Activated CD4-positive, alpha-beta T cell treated with anti-CD3 and anti-CD28 coated beads for 1 hour (primary cell): ENCODE data around the gene SEMA3D.
"Not testable (repeated sequence)": the region's sequence is repeated elsewhere in the genome, so short reads cannot be mapped to it uniquely, and the experiment has no call there.

ENCODE experiments used
- DNase-seq: peaks from one replicate; pipeline ENCODE4 v3.0.0-alpha.2; 2020

SEMA3D gene

DNA sequence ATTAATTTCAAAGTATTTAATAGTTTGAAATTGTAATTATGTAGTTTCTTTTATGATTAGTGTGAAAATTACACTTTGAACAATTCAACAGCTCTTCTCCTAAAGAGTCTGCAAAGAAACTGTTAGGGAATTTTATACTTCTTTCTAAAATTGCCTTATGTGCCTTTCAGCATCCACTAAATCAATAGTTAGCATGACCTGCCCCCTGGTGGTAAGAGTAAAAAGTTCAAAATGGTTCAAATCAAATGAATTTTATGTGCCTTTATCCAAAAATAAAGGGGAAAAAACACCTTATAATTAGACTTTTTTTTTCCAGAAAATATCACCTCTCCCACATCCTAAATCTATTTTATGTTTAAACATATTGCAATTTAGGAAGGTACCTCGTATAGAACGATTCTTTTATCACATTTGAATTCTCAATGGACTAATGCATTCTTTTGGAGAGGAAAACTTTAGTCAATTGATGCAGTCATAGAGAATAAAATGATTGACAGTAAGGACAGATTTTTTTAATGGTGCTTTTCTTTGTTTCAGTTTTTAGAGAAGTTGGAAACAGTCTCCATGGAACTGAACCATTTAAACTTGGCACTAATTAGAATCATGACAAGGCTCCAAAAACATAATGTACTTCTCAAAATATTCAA is 163.7 kb downstream of the SEMA3D start:
- DNase-seq = no peak

DNA sequence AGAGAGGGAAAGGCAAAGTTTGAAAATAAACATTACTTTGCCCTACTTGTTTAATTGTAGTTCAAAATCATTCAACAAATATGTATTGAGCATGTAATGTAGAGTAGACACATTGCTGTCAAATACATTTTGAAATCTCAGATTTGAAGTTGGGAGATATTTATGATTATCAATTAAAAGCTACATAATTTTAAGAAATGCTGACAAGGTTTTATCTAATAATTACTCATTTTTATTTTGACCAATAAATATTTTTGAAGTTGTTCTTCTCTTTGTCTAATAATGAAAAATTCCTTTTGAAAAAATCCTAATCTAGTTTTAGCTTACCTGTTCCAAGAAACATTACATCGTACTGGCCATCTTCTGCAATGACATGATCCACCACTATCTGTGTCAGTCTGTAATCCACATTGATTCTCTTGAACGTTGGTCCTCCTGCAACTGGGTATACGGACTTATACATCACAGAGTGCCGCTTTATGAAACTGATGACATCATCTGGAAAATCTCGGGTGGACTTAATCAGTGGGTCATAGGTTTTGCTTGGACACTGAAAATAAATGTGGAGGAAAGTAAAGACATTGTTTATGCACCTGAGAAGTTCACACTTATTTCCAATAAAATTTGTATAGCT is 164.7 kb downstream of the SEMA3D start:
- DNase-seq = no peak

DNA sequence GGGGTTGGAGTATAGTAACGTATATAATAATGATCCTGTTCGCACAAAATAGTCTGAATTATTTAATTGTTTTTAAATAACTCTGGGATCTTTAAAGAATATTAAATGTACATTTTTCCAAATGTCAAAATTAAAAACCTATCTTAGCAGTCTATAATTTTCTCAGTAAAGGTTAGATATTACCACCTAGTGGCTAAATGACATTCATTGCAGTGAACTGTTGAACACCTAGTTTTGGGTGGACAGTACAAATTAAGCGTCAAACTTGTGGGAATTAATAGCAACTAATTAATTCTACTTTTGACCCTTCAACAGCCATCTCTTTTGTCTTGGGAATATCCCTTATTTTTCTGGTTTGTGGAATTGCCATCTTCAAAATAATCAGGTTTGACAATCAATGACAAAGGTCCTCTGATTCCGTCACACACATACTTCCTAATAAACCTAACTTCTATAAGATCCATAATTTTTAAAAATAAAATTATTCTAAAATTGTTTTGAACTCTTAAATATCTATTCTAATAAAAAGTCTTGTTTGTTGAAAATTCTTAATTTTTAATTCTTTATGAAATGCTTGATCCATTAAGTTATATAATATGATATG is 165.7 kb downstream of the SEMA3D start:
- no peak for DNase-seq

DNA sequence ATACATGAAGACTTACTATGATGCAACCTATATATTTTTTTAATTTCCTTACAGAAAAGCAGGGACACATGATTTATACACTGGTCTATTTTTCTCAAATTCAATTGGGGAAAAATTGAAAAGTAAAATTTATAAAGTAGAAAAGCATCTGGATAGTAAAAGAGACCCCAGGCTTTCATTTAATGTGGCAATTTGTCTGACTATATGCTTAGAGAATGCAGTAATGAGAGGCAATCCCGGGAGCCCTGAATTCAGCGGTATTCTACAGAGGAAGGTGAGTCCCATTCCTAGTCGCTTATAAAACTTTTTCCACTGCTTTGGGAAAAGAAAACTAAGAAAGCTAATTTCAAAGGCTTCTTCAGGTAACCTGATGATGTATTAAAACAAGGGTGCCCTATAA is 167.1 kb downstream of the SEMA3D start:
- DNase-seq = no peak

DNA sequence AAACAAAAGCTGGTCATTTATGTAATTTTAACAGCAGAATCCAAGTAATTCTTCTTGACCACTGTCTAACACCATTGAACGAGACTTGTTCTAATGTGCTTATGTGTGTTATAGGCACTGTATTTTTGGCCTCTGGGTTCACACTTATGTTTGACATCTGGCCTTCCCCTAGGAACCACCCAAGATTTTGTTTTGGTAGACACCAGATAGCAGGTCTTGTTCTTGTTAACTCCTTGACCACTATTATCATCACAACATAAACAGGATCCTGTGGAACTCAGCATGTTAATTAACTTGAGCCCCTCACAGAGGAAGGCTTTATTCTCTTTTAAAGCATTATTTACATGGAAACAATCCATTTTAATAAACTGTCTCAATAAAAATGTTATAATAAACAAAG is 167.7 kb downstream of the SEMA3D start:
- DNase-seq = no peak

DNA sequence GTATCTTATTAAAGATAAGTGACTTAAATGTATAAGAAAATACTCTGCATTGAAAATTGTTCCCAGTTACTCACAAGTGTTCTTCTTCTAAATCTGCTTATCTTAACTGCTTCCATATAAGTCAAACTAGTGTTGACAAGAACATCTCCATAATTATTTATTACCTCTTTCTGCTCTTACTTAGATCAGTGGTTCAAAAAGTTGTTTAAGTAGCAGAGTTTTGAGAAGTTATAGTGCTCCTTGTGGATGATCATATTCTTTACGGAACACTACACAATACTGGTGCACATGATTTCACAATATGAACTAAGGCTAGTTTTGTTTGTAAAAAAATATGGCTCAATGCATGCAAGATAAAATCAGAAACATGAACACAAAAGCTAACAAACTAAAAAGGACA is 168.4 kb downstream of the SEMA3D start:
- no peak for DNase-seq

DNA sequence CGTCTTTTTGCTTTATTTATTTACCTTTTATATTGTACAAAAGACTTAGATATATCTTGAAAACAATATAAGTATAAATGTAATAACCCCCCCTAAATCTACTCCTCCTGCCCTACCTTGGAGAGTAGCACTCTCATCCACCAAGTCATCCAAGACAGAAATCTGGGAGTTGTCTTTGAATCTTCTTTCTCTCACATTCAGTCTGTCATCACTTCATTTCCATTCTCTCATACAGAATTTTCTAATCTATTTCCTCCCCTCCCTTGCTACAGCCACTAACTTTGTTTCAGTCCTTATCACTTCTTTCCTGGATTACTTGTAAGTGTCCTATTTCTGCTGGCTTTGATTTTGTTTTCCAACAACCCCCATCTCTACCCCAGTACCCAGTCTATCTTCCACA is 170.6 kb downstream of the SEMA3D start:
- DNase-seq = no peak

DNA sequence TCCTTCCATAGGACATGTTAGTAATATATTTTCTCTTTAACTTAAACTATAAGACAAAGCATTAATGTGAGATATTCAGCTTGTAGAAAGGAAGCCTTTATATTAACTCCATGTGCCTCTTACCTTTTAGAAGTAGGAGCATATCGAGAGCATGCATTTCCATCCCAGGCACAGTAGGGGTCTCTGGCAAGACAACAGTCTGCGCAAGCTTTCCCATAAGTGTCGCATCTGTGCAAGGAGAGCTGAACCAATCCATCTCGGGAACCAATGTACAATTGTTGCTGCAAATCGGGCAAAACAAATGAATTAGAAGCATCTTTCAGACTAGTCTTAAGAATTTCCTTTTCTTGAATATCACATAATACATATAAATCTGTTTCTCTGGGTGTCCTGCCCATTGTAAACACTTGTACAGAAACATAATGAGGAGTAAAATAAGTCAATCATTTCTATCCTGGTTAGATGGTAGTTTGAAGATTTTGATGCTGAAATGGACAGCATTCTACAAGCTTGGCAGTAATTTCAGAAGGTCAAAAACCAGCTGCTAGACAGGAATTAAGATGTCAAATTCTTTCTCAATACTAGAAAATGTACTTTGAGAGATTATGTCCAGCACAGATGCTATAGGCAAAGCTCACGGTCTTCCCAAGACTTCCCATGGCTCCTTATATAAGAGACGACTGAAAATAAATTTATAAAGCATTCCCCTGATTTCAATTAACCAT is 171.8 kb downstream of the SEMA3D start:
- no peak for DNase-seq

DNA sequence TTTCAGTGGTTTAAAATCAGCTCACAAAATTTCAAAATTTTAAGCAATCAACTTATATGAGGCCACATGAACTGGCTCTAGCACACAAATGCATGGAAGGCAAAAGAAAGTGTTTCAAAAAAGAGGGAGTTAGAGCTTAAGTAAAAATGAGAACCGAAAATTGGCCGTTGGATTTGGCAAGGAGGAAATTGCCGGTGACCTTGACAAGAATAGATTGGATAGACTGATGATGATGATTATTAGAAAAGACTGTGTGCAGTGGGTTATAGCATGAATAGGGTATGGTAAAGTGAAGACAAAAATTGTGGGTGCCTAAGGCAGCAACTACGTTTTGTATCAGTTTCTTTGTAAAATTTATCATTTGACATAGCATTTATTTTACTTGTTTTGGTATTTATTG is 175.7 kb downstream of the SEMA3D start:
- no peak for DNase-seq

DNA sequence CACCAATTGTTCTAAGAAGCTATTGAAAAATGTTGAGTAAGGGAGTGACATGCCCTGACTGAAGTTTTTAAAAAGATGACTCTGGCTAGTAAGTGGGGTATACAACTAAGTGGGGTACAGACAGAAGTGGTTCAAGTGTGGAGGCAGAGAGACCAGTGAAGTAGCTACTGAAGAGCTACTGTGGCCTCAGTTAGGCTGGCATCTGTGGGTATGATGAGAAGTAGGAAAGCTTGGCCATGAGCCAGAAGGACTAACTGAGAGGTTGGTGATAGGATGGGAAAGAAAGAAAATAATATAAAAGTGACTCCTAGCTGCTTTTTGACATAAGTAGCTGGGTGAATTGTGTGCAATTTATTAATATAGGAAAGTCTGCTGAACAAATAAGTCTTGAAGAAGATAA is 176.6 kb downstream of the SEMA3D start:
- DNase-seq = no peak

DNA sequence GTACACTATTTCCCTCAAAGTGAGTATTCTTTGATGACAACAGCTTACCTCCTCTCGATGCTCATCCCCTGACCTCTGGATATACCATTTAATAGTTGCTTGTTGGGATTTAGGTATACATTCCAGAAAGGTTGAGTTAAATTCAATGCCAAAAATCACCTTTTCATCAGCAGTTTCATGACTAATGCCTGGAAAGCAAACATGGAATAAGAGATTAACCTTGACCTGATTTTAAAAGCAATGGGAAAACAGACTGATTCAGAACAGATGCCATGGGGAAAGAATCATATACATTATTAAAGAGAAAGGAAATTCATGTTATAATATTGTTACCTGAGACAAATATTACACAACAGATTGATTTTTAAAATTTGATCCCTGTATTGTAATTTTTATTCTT is 180.1 kb downstream of the SEMA3D start:
- DNase-seq = no peak

DNA sequence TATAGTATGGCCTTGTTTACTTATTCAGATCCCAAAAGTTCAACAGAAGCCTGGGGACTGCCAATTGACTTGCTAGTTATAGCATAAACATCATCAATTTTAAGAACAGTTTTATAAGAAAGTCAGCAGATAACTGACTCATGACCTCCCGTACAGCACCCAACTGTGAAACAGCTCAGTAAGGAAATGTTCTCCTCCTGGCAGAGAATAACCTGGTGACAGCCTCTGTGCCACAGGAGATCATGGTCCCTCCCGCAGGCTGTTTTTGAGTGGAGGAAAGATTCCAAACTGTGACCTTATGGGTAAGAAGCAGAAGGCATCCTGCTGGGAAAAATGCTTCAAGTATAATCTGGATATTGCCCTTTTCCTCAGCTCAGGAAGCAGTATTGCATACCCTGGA is 182.5 kb downstream of the SEMA3D start:
- DNase-seq = no peak

DNA sequence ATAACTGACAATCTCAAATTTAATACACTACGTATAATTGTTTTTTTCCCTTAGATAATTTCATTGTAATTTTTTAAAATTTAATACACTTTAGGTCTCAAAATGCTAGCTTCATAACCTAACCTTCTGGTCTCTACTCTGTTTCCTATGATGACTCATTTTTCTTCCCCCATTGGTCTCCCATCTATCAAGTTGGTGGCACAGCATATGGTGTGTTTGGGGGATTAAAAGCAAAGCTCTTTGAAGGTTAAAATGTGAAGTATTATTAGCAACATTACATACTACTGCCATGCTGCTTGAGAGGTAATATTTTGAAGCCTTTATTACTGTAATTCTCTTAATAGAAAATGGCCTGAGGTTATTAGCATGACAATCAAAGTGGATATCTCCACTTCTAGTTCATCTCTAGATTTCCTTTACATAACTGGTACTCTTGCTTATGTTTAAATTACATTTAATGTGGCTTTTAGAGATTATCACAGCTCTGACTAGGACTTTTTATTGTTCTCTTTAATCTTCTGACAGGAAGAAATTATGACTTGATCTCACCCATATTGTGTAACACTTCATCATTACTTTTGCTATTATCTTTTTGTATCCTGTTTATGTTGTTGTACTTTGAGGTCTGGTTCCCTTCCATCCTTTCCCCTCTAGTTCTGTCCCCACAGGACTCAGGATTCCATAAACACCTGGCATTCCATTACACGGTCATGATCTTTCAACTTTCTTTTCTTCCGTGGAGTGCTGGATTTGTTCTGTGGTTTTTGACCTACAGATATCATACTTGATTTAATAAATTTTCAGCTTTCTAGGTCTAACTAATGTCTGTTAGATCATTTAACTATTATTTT is 185.1 kb downstream of the SEMA3D start:
- DNase-seq = no peak

DNA sequence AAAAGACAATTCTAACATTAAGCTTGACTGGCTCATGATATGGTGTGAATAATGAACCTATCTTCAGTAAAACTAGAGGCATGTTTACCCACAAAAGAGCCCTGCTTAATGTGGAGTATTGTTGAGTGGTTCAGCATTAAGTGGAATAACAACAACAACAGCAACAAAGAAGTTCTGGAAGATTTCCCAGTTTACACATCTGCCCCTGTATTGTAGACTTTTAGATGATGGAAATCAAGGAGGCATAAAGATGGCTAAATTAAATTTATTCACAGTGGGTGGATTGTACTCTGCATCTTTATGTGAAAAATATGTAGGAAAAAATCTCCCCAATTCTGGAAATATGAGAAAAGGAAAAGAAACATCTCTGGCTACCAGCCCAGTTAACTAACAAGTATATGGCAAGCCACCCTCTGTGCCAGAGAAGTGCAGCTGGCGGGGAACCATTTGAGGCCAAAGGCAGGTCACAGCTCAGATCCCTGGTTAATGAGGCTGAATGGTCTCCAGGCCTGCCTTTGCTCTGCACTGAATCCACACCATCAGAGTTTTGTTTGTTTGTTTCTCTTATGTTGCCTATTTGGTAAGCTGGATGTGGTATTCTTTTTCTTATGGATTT is 186.0 kb downstream of the SEMA3D start:
- DNase-seq = no peak

DNA sequence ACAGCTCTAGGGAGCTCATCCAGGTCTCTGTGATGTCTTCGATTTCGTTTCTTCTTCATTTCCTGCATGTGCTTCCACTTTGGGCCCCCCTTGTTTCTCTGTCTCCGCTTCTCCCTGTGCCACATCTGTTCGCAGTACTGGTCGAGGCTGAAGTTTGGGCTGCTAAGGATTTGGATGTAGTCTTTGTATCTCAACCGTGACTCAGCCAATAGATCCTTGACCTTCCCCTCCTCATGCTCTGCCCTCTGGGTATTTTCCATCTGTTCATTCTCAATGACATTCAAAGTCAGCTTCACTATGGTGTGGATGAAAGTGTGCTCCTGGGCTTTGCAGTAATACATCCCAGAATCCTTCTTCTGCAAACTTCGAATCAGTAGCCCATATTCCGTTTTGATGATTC is 187.4 kb downstream of the SEMA3D start:
- no peak for DNase-seq

DNA sequence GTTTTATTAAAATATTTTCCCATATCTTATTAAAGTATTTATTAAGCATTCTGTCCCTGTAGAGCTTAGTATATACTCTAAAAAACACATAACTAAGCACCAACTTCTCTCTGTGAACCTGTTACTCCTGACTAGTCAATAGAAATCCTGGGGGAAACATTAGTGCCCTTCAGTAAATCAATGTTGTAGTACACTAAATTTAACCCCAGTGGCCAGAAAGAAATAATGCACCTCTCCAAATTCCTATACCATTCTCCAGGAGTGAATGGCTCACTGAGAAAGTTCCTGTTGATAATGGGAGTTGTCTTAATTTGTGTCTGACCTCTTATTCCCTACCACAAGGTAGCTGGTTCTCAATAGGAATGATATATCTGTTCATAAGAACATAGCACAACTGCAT is 188.2 kb downstream of the SEMA3D start:
- DNase-seq = no peak

DNA sequence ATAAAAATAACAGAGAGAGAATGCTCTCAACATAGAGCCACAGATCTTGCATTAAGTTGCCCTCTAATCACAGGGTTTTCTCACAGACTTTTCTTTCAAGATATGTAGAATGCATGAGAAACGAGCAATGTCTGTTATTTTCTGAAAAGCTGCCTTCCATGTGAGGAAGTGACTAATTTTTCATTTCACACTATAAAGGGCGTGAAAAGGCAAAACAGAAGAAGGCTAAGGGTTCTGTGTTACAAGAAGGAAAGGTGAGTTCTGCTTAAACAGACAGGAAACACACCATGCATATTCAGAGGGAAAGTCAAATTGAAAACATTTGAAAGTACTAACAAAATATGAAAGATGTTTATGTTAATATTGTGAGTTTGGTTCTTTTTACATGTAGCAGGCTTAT is 189.2 kb downstream of the SEMA3D start:
- DNase-seq = no peak

DNA sequence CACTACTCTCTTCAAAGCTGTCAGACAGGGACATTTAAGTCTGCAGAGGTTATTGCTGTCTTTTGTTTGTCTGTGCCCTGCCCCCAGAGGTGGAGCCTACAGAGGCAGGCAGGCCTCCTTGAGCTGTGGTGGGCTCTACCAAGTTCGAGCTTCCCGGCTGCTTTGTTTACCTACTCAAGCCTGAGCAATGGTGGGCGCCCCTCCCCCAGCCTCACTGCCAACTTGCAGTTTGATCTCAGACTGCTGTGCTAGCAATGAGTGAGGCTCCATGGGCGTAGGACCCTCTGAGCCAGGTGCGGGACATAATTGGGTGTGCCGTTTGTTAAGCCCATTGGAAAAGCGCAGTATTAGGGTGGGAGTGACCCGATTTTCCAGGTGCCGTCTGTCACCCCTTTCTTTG is 193.9 kb downstream of the SEMA3D start:
- not testable (repeated sequence) for DNase-seq

DNA sequence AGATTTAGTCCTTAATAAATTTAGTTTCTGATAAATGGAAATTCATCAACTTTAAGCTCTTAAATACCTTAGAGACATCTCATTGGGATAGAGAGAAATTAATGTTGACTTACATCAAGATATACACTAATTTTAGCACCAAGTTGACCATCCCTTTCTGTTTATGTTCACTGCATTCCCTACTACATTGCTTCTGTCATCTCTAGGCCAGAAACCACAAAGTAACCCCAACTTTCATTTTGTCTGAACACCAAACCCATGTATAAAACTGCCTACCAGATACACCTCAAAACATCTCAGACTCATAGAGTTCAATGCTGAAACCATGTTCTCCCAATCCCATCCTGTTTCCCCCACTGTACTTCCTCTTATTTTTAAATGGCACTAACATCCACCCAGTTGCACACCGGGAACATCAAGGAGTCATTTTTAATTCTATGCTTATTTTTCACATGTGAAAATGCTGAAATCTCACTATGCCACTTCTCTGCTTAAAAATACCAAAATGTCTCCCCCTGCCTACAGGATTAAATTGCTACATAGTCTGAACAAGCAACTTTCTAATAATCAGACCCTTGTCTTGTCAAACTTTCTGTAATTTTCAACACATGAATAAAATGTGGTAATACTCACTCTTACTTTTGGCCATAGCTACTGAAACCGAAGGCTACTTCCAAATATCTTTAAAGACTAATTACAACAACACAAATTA is 201.6 kb downstream of the SEMA3D start:
- no peak for DNase-seq

DNA sequence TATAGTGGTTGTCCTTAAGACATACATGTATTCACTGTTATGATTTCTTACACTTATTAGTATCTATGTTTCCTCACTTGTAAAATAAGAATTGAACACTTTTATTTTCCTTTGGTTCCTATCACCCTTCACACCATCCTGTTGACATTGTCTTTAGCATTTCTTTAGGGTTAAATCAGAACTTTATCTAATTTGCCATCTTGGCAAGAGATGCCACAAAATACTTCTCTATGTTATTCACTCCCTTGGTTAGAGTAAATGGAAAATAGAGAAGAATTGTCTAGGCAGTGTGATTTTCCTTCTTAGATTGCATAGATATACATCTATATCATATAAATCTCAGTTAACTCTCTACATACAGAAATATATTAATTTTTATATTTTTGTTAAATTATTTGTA is 204.7 kb downstream of the SEMA3D start:
- DNase-seq = no peak

DNA sequence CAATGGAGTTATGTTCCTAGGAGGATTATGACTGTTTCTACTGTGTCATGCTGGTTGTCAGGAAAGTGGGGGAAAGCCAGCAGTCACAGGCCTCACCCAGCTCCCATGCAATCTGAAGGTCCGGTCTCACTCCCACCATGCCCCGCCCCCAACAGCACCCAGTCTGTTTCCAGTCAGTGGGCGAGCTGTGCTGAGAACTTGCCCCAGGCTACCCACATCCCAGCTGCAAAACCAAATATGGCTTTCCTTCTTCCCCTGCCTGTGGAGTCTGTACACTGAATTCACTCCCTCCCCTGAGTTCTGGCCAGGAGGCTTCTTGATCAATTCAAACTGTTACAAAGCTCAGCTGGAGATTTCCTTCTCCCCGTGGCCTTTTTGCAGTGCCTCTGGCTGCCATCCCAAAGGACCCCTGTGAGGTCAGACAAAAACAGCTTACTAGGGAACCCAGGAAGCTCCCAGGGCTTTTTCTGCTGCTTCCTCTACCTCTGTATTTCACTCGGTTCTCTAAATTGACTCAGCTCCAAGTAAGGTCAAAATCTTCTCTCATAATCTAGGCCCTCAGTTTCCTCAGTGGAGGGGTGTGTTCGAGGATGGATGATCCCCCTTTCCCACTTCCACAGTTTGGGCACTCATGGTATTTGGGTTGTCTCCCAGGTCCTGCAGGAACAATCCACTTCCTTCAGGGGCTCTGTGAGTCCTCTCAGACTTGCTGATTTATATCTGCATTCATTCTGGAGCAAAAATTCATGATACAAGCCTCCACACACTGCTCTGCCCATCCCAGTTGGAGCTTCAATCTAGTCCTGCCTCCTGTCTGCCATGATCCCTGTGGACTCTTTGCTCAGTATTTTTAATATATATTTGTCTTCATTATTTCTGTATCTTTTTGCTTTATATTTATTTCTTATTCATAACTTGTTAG is 205.5 kb downstream of the SEMA3D start:
- no peak for DNase-seq
